GM12874 (cell line): ENCODE data around the gene GOPC.
A peak's percentile ranks its signal among the peaks of the same experiment; 100 is the strongest.

Experiments used
- CTCF ChIP-seq: IDR thresholded peaks from 2 replicates; pipeline ENCODE4 v1.5.1; 2011; ENCODE audit warnings: low read depth, mild to moderate bottlenecking, control low read depth, low read length, moderate library complexity; ENCODE audit not compliant: insufficient read depth

Gene GOPC

GRCh38 chr6:117568247-117568646 lies 34.1 kb downstream of the GOPC start:
- no peak for TF ChIP-seq CTCF

- no peak for TF ChIP-seq CTCF
These were observed 37.6 kb downstream of the GOPC start for GRCh38 chr6:117564681-117565080.

GRCh38 chr6:117561128-117561527 lies 41.2 kb downstream of the GOPC start:
- TF ChIP-seq CTCF, result no peak

GRCh38 chr6:117559299-117559698 lies 43.0 kb downstream of the GOPC start:
- TF ChIP-seq CTCF, result no peak

- no peak for TF ChIP-seq CTCF
These were observed 43.5 kb downstream of the GOPC start for GRCh38 chr6:117558818-117559217.

- TF ChIP-seq CTCF, result no peak
These were observed 44.4 kb downstream of the GOPC start for GRCh38 chr6:117557951-117558350.

- TF ChIP-seq CTCF, result peak; percentile 41; the same call in 1 of the 2 replicates
These were observed 46.3 kb downstream of the GOPC start for GRCh38 chr6:117555882-117556498.
